ENCODE measurements around the gene C2orf76.

C2orf76 gene

GRCh38 chr2:119338272-119338671 lies 28.4 kb downstream of the C2orf76 start:
- no peak for DNase-seq (ENCODE audit: low read depth in 2 of 2)

- no peak for DNase-seq (ENCODE audit: low read depth in 2 of 2)
These were observed 28.9 kb downstream of the C2orf76 start for GRCh38 chr2:119337749-119338148.

DNA sequence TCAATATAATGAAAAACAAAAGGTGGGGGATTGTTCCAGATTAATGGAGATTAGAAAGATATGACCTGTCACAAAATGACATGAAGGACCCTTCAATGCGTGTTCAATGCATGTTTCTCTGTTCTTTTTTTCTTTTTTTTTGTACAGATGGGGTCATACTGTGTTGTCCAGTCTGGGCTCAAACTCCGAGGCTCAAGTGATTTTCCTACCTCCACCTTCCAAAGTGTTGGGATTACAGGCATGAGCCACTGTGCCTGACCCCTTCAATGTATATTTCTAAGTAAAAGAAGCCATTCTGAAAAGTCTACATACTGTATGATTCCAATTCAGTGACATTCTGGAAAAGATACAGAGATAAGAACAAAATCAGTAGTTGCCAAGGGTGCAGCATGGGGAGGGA lies 32.8 kb downstream of the C2orf76 start:
- DNase-seq (ENCODE audit: low read depth in 2 of 2), result no peak

GRCh38 chr2:119333360-119333759 lies 33.3 kb downstream of the C2orf76 start:
- DNase-seq (ENCODE audit: low read depth in 2 of 2), result no peak

DNA sequence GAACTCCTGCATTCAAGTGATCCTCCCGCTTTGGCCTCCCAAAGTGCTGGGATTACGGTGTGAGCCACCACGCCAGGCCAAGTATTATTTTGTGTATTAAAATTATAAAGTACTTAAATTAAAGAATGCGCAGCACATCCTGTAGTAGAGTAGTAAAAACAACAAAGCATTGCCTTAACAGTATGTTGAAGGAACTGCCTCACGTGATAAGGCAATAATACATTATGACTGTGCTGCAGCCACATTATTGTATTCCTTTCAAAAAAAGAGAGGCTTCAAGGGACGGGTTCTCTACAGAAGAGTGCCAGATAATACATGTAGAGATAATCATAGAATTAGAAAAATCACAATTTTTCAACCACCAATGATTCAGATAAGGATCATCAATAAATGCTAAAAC lies 33.7 kb downstream of the C2orf76 start:
- DNase-seq (ENCODE audit: low read depth in 2 of 2), result no peak

DNA sequence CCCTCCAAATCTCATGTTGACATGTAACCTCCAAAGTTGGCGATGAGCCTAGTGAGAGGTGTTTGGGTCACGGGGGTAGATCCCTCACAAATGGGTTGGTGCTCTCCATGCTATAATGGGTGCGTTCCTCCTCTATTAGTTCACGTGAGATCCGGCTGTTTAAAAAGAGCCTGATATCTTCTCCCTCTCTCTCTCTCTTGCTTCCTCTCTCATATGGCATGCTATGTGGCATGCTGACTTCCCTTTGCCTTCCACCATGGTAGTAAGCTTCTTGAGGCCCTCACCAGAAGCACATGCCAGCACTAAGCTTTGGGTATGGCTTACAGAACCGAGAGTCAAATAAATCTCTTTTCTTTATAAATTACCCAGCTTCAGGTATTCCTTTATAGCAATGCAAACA lies 39.2 kb downstream of the C2orf76 start:
- DNase-seq (ENCODE audit: low read depth in 2 of 2), result no peak

DNA sequence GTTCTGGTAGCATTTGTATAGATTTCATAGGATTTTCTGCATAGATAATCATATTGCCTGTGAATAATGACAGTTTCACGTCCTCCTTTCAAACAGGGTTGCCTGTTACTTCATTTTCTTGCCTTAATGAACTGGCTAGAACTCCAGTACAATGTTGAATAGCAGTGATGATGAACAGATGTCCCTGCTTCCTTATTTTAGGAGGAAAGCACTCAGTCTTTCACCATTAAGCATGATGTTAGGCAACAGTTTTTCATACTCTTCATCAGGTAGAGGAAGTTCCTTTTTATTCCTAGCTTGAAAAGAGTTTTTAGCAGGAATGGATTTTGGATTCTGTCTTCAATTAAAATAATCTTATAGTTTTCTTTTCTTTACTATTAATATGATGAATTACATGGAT lies 39.7 kb downstream of the C2orf76 start:
- no peak for DNase-seq (ENCODE audit: low read depth in 2 of 2)

DNA sequence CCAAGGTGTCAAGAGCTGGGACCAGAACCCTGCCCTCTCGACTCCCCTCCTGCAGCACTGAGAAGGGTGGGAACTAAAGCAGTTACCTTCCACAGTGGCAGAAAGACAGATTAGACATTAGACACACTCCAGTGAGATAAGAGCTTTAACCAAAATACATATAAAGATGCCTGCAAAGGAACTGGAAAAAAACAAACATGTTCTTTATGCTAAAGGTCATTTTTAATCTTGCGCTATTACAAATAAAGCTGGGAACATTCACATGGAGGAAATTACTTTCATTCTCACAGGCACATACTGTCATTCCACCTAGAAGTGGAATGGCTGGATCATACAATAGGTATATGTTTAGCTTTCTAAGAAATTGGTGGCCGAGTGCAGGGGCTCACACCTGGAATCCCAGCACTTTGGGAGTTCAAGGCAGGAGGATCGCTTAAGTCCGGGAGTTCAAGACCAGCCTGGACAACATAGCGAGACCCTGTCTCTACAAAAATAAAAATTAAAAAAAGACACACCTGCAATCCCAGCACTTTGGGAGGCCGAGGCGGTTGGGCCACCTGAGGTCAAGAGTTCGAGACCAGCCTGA lies 41.9 kb downstream of the C2orf76 start:
- no peak for DNase-seq (ENCODE audit: low read depth in 2 of 2)

DNA sequence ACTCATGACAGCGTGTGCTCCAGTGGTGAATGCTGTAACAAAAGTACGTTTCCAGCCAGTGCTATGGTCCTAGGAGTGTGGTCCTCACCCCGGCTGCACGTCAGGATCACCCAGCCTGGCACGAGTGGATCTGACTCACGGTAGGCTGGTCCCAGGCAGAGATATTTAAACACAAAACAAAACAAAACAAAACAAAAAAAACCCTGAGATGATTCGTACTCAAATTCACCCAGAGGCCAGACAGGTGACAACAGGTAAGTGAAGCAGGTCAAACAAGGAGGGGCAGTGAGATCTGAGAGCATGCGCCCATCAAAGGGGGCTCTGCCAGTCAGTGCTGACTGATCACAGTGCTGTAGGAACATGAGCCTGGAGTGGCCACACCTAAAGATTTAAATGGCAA lies 43.2 kb downstream of the C2orf76 start:
- no peak for DNase-seq (ENCODE audit: low read depth in 2 of 2)

DNA sequence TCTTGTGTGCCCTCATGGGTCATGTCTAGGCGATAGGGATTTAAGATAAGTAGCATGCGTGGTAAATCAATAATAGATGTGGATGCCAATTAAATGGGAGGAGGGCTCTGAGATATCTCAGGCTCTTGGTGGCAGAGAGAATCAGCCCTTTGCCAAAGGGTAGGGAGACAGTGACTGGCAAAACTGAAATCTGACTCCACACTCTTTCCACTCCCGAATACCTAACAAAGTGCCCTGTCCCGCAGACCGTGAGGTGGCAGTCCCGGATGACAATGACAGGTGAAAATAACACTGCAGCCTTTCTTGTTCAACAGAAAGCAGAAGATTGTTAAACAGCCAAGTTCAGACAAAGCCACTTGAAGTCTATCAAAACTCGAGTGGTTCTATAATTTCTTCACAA lies 47.0 kb downstream of the C2orf76 start:
- DNase-seq (ENCODE audit: low read depth in 2 of 2), result no peak

DNA sequence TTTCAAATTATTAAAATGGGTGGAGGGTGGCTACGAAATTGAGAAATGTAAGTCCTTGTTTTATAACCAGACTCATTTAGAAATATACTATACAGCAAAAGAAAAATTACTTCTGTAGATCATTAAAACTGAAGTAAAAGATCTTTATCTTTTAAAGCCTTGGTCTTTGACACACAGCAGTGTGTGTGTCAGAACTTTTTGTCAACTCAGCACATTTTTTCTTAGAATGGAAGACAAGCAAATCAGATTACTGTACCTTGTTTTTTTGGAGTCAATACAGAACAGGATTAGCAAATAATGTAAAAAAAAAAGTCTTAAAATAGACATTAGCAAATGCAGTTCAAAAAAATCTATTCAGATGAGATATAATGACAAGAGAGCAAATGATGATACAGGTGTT lies 49.1 kb downstream of the C2orf76 start:
- no peak for DNase-seq (ENCODE audit: low read depth in 2 of 2)

GRCh38 chr2:119316066-119316465 lies 50.6 kb downstream of the C2orf76 start:
- no peak for DNase-seq (ENCODE audit: low read depth in 2 of 2)

DNA sequence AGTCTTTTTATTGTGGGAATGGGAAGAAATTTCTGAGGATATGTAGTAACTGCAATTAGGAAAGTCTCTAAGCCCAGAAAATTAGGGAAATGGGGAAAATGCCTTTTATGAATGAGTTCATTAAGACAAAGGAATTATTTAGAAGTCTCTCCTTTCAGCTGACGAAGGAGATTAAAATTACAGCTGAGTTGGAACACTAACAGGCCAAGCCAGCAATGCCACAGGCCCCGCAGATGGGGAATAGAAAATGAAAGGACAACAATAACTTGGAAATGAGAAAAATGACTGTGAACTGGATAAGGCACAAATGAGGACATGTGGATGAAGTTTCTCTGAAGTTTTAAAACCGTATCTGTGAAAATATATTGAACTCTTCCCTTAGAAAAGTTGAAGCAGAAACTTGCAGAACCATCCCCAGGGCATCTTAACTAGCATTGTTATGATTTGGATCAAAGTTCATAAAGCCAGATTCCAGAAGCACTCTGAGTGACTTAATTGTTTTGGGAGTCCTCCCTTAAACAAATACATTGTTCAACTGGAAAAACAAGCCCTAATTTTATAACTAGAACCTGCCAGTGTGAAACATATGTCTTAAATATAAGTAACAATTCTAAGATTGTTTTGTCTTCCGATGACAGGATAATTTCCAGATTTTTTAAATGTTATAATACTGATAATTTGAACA lies 51.3 kb downstream of the C2orf76 start:
- DNase-seq (ENCODE audit: low read depth in 2 of 2), result no peak

DNA sequence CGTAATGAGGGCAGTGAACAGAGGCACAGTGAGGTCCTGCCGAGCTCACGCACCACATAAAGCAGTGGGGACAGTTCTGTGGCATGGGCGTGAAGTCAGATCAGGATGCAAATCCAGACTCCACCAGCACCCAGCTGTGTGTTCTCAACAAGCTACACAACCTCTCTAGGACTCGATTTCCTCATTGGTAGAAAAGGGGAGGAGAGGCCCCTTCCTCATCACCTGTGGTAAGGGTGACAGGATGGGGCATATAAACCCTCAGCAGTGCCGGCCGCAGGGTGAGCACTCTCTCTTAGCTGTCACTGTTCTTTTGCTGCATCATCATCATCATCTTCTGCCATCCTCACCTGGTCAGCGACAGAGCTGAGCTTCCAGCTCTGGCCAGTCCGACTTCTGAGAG lies 54.8 kb downstream of the C2orf76 start:
- DNase-seq (ENCODE audit: low read depth in 2 of 2), result no peak

DNA sequence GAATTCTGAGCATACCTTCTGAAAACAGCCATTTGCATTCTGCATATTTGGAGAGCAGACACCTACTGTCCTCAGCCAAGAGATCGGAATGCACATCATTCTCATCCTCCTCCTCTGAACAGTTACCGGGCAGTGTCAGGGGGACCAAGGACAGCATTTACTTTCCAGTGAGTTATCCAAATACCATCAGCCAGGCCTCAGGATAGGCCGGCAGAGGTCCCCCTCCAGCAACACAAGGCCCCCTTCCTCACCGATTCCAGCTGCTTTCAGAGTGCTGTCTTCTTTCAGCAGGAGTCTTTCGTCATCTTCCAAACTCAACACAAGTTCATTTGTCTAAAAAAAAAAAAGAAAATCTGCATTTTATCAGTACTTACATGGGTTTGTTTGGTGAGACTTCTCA lies 55.3 kb downstream of the C2orf76 start:
- no peak for DNase-seq (ENCODE audit: low read depth in 2 of 2)

DNA sequence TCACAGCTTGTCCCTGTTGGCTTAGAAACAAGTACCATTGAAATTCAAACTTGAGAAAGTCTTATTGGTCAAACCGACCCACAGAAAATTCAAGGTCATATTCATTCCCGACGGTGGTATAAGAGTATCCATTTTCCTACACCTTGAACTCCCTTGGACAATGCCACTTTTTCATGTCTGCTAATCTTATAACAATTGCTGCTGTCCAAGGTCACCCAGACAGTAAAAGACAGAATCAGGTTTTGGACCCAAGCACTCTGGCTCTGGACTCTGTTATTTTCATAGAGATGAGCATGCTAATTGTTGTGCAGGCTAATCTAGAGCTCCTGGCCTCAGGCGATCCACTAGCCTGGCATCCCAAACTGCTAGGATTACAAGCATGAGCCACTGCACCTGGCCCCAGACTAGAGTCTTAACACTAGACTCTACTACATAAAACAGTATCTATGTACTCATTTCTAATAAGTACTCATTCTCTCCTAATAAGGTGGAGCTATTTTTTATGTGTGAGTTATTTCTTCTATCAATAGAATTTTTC lies 57.8 kb downstream of the C2orf76 start:
- no peak for DNase-seq (ENCODE audit: low read depth in 2 of 2)

GRCh38 chr2:119307419-119308140 lies 59.1 kb downstream of the C2orf76 start:
- no peak for DNase-seq (ENCODE audit: low read depth in 2 of 2)

DNA sequence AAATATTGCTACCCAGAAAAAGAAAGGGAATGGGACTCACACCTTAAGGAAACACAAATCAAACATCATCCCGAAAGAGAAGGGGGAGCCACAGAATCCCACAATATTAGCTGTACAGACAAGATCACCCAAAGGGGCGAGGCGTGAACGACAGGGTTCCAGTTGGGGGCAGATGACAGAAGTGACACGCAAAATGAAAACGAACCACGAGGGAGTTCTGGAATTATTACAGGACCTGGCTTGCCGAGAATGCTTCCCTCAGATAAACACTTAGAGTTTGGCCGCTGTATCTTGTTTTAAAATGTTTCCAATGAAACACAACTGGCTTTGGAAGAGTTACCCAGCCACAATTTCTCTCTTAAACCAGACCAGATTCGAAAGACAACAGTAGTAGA lies 60.4 kb downstream of the C2orf76 start:
- no peak for DNase-seq (ENCODE audit: low read depth in 2 of 2)

GRCh38 chr2:119305497-119306195 lies 61.0 kb downstream of the C2orf76 start:
- DNase-seq (ENCODE audit: low read depth in 2 of 2), result no peak

GRCh38 chr2:119304847-119305246 lies 61.8 kb downstream of the C2orf76 start:
- DNase-seq (ENCODE audit: low read depth in 2 of 2), result no peak

GRCh38 chr2:119301413-119301812 lies 65.2 kb downstream of the C2orf76 start:
- DNase-seq (ENCODE audit: low read depth in 2 of 2), result no peak

- no peak for DNase-seq (ENCODE audit: low read depth in 2 of 2)
These were observed 70.8 kb downstream of the C2orf76 start for GRCh38 chr2:119295688-119296375.
